Measurements from ENCODE around the gene GSTO1.

GSTO1 gene

GRCh38 chr10:104273899-104274575 is 19.3 kb downstream of the GSTO1 start:
- no peak for DNase-seq (ENCODE audit: extremely low read depth in 1 of 2, low read depth in 1 of 2)

DNA sequence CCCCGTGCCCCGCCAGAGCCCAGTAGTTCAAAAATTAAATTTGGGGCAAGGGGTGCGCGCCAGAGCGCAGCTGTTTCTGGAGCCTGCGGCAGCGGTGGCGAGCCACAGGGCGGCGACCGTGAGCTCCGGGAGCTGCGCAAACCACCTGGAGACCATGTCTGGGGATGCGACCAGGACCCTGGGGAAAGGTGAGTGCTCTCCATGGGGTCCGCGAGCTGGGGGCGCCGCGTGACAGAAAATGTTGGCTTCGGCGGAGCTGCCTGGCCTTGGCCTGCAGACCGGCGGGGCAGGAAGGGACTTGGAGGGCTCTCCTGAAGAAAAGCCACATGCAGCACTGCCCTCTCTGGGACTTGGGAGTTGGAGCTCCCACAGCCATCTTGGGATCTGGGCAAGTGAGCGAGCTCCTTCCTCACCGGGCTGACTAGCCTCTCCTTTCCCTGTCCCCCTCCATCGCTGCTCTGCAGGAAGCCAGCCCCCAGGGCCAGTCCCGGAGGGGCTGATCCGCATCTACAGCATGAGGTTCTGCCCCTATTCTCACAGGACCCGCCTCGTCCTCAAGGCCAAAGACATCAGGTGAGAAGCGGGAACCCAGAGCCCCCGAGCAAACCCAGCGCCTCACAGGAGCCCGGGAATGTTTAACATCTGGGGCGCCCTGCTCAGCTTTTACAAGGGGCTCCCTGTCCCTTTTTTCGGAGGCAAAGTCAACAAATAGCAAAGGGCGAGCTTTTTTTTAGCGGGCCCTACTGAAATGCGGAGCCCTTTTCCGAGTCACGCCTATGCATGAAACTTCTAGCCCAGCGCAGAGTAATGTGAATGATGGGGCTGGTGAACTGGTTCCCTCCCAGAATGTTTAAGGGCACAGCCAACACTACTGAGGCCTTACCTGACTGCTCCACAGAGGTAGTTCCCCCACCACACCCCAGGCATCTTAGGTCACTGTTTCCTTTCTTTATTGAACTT is 20.4 kb downstream of the GSTO1 start:
- peak in 1 of 2 donors; percentile 17 for DNase-seq (ENCODE audit: extremely low read depth in 1 of 2, low read depth in 1 of 2)

GRCh38 chr10:104276192-104276591 is 21.5 kb downstream of the GSTO1 start:
- no peak for DNase-seq (ENCODE audit: extremely low read depth in 1 of 2, low read depth in 1 of 2)

DNA sequence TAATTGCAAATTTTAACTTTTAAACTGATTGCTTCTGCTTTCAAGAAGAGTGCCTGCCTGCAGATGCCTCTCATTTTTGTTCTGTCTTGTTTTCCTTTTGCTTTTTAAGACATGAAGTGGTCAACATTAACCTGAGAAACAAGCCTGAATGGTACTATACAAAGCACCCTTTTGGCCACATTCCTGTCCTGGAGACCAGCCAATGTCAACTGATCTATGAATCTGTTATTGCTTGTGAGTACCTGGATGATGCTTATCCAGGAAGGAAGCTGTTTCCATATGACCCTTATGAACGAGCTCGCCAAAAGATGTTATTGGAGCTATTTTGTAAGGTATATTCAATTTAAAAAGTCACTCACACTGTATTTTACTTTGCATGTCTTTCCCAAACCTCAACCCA is 23.1 kb downstream of the GSTO1 start:
- DNase-seq (ENCODE audit: extremely low read depth in 1 of 2, low read depth in 1 of 2) = no peak

- no peak for DNase-seq (ENCODE audit: extremely low read depth in 1 of 2, low read depth in 1 of 2)
Measured at GRCh38 chr10:104279550-104280259, 25.0 kb downstream of the GSTO1 start.

DNA sequence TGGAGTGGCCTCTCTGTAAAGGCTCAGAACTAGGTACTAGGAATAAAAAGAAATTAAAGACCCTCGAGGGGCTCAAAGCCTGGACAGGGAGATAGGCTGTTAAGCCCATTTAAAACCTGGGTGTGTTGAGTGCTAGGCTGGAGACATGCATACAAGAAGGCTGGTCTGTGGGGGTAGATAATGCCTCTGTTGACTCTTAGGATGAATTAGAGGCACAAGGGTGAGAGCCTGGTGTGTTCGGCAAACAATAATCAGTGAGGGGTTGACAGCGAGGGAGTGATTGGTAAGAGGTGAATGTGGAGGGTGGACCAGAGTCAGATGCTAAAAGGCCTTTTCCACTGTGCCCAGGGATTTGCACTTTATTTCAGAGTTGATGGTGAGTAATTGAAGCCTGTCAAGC is 27.0 kb downstream of the GSTO1 start:
- no peak for DNase-seq (ENCODE audit: extremely low read depth in 1 of 2, low read depth in 1 of 2)

DNA sequence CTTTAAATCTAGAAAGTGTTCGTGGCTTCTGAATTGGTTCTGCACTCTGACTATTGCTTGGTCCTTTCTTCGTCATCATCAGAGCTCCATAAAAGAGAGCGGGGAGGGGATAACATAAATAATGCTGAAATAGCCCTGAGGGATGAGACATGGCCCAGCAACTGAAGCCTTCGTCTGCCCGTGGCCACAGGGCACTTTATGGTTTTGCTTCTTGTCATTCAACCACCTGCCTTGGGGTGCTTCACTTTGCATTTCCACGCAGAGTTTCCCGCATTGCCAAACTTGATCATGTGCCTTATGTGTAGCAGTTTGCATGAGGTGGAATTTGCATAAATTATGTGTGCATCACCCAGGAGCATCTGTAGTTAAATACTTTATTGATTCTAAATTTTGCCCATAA is 30.2 kb downstream of the GSTO1 start:
- DNase-seq (ENCODE audit: extremely low read depth in 1 of 2, low read depth in 1 of 2) = no peak

GRCh38 chr10:104286939-104287338 is 32.2 kb downstream of the GSTO1 start:
- no peak for DNase-seq (ENCODE audit: extremely low read depth in 1 of 2, low read depth in 1 of 2)

- no peak for DNase-seq (ENCODE audit: extremely low read depth in 1 of 2, low read depth in 1 of 2)
Measured at GRCh38 chr10:104288355-104288754, 33.7 kb downstream of the GSTO1 start.

DNA sequence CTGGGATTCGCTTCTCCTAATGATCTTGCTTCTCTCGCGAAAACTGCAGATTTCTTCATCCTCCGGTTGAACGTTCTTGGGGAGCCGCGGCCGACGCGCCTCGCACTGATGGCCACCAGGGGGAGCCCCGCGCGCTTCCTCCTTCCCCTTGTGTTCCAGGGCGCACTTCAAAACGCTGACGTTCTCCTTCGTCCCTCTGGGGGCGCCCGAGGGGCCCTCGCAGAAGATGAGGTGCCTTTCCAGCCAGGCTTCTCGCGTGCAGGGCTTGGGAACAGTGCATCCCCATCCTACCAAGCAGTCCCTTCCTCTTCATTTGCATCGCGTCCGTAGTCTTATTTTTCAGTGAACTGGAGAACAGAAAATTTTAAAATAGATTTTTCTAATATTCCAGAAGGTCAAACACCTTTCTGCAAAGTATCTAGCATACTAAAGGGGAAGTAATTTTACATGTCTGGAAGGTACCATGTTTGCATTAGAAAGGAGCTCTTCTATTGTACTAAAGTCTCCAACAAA is 36.8 kb downstream of the GSTO1 start:
- DNase-seq (ENCODE audit: extremely low read depth in 1 of 2, low read depth in 1 of 2) = peak; percentile 68 to 73

DNA sequence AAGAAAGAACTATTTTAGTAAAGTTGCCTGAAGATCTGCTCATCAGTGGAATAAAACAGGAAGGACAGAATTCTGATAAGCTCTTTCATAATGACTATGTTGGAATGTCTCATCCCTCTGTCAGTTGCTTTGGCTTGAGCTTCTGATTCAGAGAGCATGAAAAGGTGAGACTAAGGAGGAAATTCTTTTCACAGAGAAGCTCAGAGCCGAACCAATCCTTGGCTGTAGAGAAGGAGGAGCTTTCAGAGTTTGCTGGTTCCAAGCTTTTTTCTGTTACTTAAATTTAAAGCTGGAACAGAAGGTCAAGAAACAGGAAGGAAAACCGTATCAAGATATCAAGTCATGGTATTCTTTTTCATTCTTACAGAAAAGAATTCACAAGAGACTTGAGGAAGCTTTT is 38.3 kb downstream of the GSTO1 start:
- no peak for DNase-seq (ENCODE audit: extremely low read depth in 1 of 2, low read depth in 1 of 2)

DNA sequence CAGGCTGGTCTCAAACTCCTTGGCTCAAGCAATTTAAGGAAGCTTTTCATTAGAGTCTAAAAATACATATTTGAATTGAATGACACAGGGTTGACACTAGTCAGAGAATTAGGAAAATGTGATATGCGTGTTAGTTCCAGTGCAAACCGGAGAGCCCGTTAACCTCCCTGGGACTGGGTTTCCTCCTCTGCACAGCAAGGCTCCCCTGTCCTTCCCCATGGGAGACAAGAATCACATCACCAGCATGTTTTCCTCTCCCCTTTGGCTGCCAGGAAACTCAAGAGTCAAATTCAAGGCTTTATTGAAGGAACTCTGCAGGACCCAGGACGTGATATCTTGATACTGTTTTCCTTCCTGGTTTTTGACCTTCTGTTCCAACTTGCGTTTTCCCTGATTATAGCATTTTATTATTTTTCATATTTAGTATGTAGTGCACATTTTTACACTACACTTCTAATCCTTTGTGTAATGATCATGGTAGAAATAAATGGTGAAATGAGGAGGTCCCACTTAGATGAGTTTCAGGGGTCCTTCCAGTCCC is 39.2 kb downstream of the GSTO1 start:
- no peak for DNase-seq (ENCODE audit: extremely low read depth in 1 of 2, low read depth in 1 of 2)

DNA sequence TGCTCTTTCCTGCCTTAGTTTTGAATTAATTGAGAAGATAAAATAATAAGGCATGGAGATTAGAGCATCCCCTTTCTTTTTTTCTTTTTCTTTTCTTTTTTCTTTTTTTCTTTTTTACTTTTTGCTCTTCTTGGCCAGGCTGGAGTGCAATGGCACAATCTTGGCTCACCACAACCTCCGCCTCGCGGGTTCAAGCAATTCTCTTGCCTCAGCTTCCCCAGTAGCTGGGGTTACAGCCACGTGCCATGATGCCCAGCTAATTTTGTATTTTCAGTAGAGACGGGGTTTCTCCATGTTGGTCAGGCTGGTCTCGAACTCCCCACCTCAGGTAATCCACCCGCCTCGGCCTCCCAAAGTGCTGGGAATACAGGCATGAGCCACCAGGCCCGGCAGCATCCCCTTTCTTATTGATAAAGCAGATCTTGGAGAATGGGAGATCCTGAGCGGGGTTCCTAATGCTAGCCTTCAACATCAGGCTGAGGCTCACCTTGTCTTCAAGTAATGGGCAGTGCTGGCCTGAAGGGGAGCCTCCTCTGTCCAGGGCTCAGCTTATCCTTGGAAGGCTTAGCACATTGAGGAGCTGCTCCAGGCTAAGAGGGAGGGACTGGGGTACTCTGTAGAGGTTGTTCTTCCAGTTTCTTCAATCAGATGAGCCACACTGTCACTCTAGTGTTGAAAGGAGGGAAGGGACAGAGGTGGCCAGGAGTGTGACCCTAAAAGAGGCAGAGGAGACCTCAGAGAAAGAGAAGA is 42.2 kb downstream of the GSTO1 start:
- no peak for DNase-seq (ENCODE audit: extremely low read depth in 1 of 2, low read depth in 1 of 2)

DNA sequence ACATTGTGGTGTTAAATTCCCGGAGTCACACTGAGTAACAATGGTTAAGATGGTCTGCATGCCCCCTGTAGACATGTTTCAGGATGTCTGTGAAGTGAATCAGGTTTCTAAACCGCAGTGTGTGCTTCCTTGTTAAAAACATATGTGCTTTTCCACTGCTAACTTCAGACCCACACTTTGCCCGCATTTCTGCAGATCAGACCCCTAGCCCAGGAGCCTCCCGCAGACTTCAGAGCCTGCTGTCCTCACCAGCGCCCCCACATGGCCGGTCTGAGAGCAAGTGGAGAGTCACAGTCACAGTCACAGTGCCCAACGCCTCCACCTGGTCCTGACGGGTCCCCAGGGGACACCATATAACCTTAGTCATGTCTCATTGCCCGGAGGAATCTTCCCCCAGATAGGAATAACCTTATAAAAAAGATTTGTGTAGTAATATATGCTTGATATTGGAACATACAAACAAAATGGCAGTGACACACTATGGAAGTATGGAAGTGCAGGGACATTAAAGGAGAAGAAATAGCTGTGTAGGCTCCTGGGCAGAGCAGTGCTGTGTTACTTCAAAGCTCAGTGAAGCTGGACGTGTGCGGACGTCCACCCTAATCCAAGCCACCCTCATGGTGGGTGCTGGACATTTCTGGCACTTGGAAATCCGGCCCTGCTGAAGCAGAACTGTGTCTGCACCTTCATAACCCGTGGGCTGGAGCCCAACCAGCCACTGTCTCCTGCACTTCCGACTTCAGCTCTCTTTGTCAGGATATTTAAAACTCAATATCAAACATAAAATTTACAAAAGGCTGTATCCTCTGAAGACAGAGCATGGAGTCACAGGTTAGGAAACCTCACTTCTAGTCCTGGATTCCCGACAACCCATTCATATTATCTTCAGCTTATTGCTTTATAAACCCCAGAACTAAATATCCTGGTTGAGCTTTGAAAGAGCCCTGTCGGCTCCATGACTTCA is 43.3 kb downstream of the GSTO1 start:
- peak in 1 of 2 donors; percentile 24 for DNase-seq (ENCODE audit: extremely low read depth in 1 of 2, low read depth in 1 of 2)

- DNase-seq (ENCODE audit: extremely low read depth in 1 of 2, low read depth in 1 of 2) = no peak
Measured at GRCh38 chr10:104299031-104299904, 44.6 kb downstream of the GSTO1 start.

GRCh38 chr10:104300002-104300735 is 45.5 kb downstream of the GSTO1 start:
- no peak for DNase-seq (ENCODE audit: extremely low read depth in 1 of 2, low read depth in 1 of 2)

GRCh38 chr10:104300736-104301292 is 46.1 kb downstream of the GSTO1 start:
- no peak for DNase-seq (ENCODE audit: extremely low read depth in 1 of 2, low read depth in 1 of 2)

All from stimulated activated CD8-positive, alpha-beta memory T cell treated with anti-CD3 and anti-CD28 coated beads, Interleukin-7, amount 100 ng/mL, for 48 hours (primary cell).